Peyer's patch (tissue), 4 donors: Measurements from ENCODE around the gene TFF1. TPM values are rescaled to one million over a fixed set of nuclear protein-coding genes. Genes with fewer than 3 reads are reported as not detected.
A peak's percentile ranks its signal among the peaks of the same experiment; 100 is the strongest.

Source experiments
- DNase-seq, 3 donors: peaks; one replicate each; pipeline ENCODE4 v3.0.0-alpha.2; 2017 to 2019
- H3K27ac ChIP-seq, 4 donors: fragments of 200-600 bp; sonication (generic); one replicate each; pipeline ENCODE4 v1.5.1; 2016 to 2019
- H3K27me3 ChIP-seq, 2 donors: fragments of 200-600 bp; sonication (generic); one replicate each; pipeline ENCODE4 v1.5.1; 2019
- H3K36me3 ChIP-seq, 3 donors: fragments of 200-600 bp; sonication (generic); one replicate each; pipeline ENCODE4 v1.5.1; 2016 to 2019
- H3K4me1 ChIP-seq, 4 donors: fragments of 200-600 bp; sonication (generic); one replicate each; pipeline ENCODE4 v1.5.1; 2016 to 2019
- H3K4me3 ChIP-seq, 4 donors: fragments of 200-600 bp; sonication (generic); 1 replicate in 3 of 4; 2 replicates in 1 of 4; pipeline ENCODE4 v1.5.1; 2016 to 2019; ENCODE audit warnings: mild to moderate bottlenecking in 1 of 4
- H3K9me3 ChIP-seq, 4 donors: fragments of 200-600 bp; sonication (generic); one replicate each; pipeline ENCODE4 v1.5.1; 2016 to 2019; ENCODE audit warnings: mild to moderate bottlenecking in 1 of 4
- CTCF ChIP-seq, 6 experiments: fragments of 450-650 bp in 4 of 6; fragments of 200-600 bp in 2 of 6; sonication (generic) in 1 of 6; IDR thresholded peaks; one replicate each; pipeline ENCODE4 v1.5.1; 2017 to 2019; ENCODE audit warnings: antibody characterized with exemption in 6 of 6, mild to moderate bottlenecking in 3 of 6, moderate library complexity in 1 of 6
- POLR2A ChIP-seq, 2 donors: fragments of 450-650 bp; IDR thresholded peaks; one replicate each; pipeline ENCODE4 v1.5.1; 2017; ENCODE audit warnings: antibody characterized with exemption in 2 of 2, mild to moderate bottlenecking in 2 of 2, moderate library complexity in 2 of 2
- total RNA-seq, 4 donors: library from RNA; depleted of rRNA; stranded (reverse); fragments of >200 nt; gene quantifications; one replicate each; pipeline ENCODE4 v1.1.0, GENCODE V29; 2016

The TFF1 gene
- total RNA-seq, 4 donors from 2014 or later = 32.4 to 136 (median 103) TPM; not detected in 1

- Histone ChIP-seq H3K4me3 (peak within 1 kb of the TSS; percentile 25 to 37 (median 34)), H3K4me1 (no peaks in the 10 kb centered on the region), H3K27me3 (no peaks in the 10 kb centered on the region), H3K27ac (peak within 1 kb of the TSS; percentile 57 to 76 (median 68)), H3K36me3 (no peaks in the 10 kb centered on the region), H3K9me3 (peaks cover 0 to 3% (median 0%) of the 10 kb centered on the region in 4 donors)
- peak in 2 of 3 donors; percentile 40 to 64 for DNase-seq
- TF ChIP-seq POLR2A (IDR thresholded peaks at IDR 0.05) (no peak), CTCF (IDR thresholded peaks at IDR 0.05) (no peak)
Measured at GRCh38 chr21:42403611-42404231, 37.4 kb upstream of the TFF1 start, which contains the start of gene UBASH3A. Gene UBASH3A (plus strand): TSS chr21:42403902. CDS start chr21:42403946, 44 bp downstream.

- Histone ChIP-seq H3K4me1 (no peaks in the 10 kb centered on the region), H3K36me3 (no peaks in the 10 kb centered on the region), H3K9me3 (peaks cover 0 to 3% (median 0%) of the 10 kb centered on the region in 4 donors), H3K4me3 (no peak overlapping the region), H3K27ac (peak overlapping the region in 1 of 4 donors; percentile 58), H3K27me3 (no peaks in the 10 kb centered on the region)
- DNase-seq = no peak
- TF ChIP-seq CTCF (IDR thresholded peaks at IDR 0.05) (no peak), POLR2A (IDR thresholded peaks at IDR 0.05) (no peak)
Measured at GRCh38 chr21:42401820-42402251, 35.5 kb upstream of the TFF1 start.

GRCh38 chr21:42401154-42401553 is 34.8 kb upstream of the TFF1 start:
- Histone ChIP-seq H3K27me3 (no peaks in the 10 kb centered on the region), H3K4me3 (no peak overlapping the region), H3K9me3 (peaks cover 0 to 3% (median 0%) of the 10 kb centered on the region in 4 donors), H3K4me1 (no peaks in the 10 kb centered on the region), H3K36me3 (no peaks in the 10 kb centered on the region), H3K27ac (peak overlapping the region in 1 of 4 donors; percentile 37)
- DNase-seq = no peak
- no peak for TF ChIP-seq CTCF (IDR thresholded peaks at IDR 0.05)
- TF ChIP-seq POLR2A (IDR thresholded peaks at IDR 0.05) = no peak

- Histone ChIP-seq H3K36me3 (no peaks in the 10 kb centered on the region), H3K4me3 (no peak overlapping the region), H3K4me1 (no peaks in the 10 kb centered on the region), H3K9me3 (peaks cover 0 to 3% (median 0%) of the 10 kb centered on the region in 4 donors), H3K27ac (no peak overlapping the region), H3K27me3 (no peaks in the 10 kb centered on the region)
- no peak for DNase-seq
- TF ChIP-seq CTCF (IDR thresholded peaks at IDR 0.05) (no peak), POLR2A (IDR thresholded peaks at IDR 0.05) (no peak)
Measured at GRCh38 chr21:42400525-42400924, 34.2 kb upstream of the TFF1 start.

GRCh38 chr21:42398436-42399028 is 32.2 kb upstream of the TFF1 start:
- Histone ChIP-seq H3K27me3 (no peaks in the 10 kb centered on the region), H3K4me1 (no peaks in the 10 kb centered on the region), H3K27ac (peak overlapping the region in 1 of 4 donors; percentile 14), H3K4me3 (no peak overlapping the region), H3K36me3 (no peaks in the 10 kb centered on the region), H3K9me3 (peaks cover 0 to 3% (median 0%) of the 10 kb centered on the region in 4 donors)
- TF ChIP-seq CTCF (IDR thresholded peaks at IDR 0.05) (no peak), POLR2A (IDR thresholded peaks at IDR 0.05) (no peak)
- no peak for DNase-seq
